IPS-NIHi7 (cell line): Measurements from ENCODE around the gene MOV10.

Source experiments
- DNase-seq: peaks from one replicate; pipeline ENCODE4 v3.0.0; 2012; ENCODE audit warnings: mixed read lengths; ENCODE audit errors: extremely low spot score

The MOV10 gene

GRCh38 chr1:112735752-112736151, 61.3 kb downstream of the MOV10 start:
- DNase-seq: no peak

GRCh38 chr1:112737573-112737972, 63.1 kb downstream of the MOV10 start:
- no peak for DNase-seq

GRCh38 chr1:112743174-112744008, 68.9 kb downstream of the MOV10 start:
- DNase-seq: peak; percentile 73

GRCh38 chr1:112744009-112744578, 69.6 kb downstream of the MOV10 start:
- peak; percentile 73 for DNase-seq

- no peak for DNase-seq
These were observed 73.9 kb downstream of the MOV10 start for GRCh38 chr1:112748396-112748795.
